HFFc6 (cell line): ENCODE results near the gene ADAM12. TPM values are rescaled to one million over a fixed set of nuclear protein-coding genes. Genes with fewer than 3 reads are reported as not detected.

Experiments
- DNase-seq: peaks from one replicate; pipeline ENCODE4 v3.0.0-alpha.2; 2018
- H3K27ac Mint-ChIP-seq: 2 replicates; pipeline ENCODE4 v1.8.0; 2020; ENCODE audit warnings: mild to moderate bottlenecking, mixed read lengths
- H3K27me3 Mint-ChIP-seq: 2 replicates; pipeline ENCODE4 v1.8.0; 2021; ENCODE audit warnings: mild to moderate bottlenecking, moderate library complexity, mixed read lengths; ENCODE audit not compliant: insufficient read depth
- H3K36me3 Mint-ChIP-seq: 2 replicates; pipeline ENCODE4 v1.8.0; 2021; ENCODE audit warnings: low read depth, mixed read lengths
- H3K4me1 Mint-ChIP-seq: 2 replicates; pipeline ENCODE4 v1.8.0; 2020; ENCODE audit warnings: low read depth, mixed read lengths
- H3K4me3 Mint-ChIP-seq: 2 replicates; pipeline ENCODE4 v1.8.0; 2020; ENCODE audit warnings: mild to moderate bottlenecking, moderate library complexity, mixed read lengths
- H3K9me3 Mint-ChIP-seq: 2 replicates; pipeline ENCODE4 v1.8.0; 2020; ENCODE audit warnings: mild to moderate bottlenecking, mixed read lengths
- total RNA-seq, 6 experiments: library from RNA; stranded (reverse); fragmentation: NEBNext Ultra II Directional; extraction: Animal tissue kit (Norgen Biotek cat#: 25700); gene quantifications; 2 replicates in 1 of 6; 3 replicates in 5 of 6; pipeline ENCODE4 v1.2.3, GENCODE V29; 2021
- TF ChIP-seq, protein P1 (sequence below): fragments of 200-600 bp; sonication (generic); IDR thresholded peaks from 2 replicates; pipeline ENCODE4 v1.5.0; 2021; ENCODE audit warnings: antibody characterized with exemption, mild to moderate bottlenecking

The ADAM12 gene
- total RNA-seq, 6 experiments from 2014 or later = 7.5 to 12.5 (median 11.5) TPM

DNA sequence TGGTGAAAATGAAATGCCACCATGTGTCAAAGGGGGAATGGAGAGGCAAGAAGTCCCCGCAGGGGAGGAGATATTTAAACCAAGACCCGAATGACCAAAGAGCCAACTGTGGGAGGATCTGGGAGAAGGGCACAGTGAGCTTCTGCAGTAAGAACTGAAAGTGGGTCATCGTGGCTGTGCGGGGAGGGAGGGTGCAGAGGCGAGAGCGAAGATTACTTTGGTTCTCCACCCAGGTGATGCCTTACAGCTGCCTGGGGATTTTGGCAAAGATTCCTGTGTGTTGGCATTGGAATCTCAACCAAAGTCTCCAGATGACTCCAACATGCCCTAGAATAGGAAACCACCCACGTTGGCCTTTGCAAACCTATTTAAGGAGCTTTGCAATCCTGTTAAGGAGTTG, 44.2 kb upstream of the ADAM12 start:
- TF ChIP-seq, protein P1, sequence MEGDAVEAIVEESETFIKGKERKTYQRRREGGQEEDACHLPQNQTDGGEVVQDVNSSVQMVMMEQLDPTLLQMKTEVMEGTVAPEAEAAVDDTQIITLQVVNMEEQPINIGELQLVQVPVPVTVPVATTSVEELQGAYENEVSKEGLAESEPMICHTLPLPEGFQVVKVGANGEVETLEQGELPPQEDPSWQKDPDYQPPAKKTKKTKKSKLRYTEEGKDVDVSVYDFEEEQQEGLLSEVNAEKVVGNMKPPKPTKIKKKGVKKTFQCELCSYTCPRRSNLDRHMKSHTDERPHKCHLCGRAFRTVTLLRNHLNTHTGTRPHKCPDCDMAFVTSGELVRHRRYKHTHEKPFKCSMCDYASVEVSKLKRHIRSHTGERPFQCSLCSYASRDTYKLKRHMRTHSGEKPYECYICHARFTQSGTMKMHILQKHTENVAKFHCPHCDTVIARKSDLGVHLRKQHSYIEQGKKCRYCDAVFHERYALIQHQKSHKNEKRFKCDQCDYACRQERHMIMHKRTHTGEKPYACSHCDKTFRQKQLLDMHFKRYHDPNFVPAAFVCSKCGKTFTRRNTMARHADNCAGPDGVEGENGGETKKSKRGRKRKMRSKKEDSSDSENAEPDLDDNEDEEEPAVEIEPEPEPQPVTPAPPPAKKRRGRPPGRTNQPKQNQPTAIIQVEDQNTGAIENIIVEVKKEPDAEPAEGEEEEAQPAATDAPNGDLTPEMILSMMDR = no peak
- no peak for DNase-seq
- Mint-ChIP-seq H3K4me3 (no peak overlapping the region), H3K4me1 (peaks cover 8% of the 10 kb centered on the region; the same call in 1 of the 2 replicates), H3K27me3 (peaks cover 5% of the 10 kb centered on the region), H3K36me3 (no peaks in the 10 kb centered on the region), H3K9me3 (no peaks in the 10 kb centered on the region), H3K27ac (no peak overlapping the region)

DNA sequence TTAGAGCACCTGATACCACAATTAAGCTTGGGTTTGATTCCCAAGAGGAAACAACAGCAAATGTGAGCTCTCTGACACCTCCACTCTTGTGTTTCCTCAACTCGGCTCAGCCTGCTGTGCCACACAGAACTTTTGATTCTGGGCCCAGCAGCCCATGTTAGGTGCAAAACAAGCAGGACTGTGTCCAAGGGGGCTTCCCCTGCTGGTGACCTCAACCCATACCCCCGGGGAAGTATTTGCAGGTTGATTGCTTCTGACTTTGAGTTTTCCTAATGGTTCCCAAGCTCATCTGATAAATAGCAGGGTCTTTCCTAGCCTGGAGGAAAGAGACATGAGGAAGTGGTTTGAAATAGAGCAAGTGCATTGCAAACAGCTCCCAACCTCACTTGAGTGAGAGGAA, 43.5 kb upstream of the ADAM12 start:
- peaks cover 8% of the 10 kb centered on the region for H3K27me3 Mint-ChIP-seq
- no peak overlapping the region for H3K27ac Mint-ChIP-seq
- H3K4me3 Mint-ChIP-seq = no peak overlapping the region
- TF ChIP-seq, protein P1 = no peak
- no peak for DNase-seq
- peaks cover 8% of the 10 kb centered on the region; the same call in 1 of the 2 replicates for H3K4me1 Mint-ChIP-seq
- no peaks in the 10 kb centered on the region for H3K9me3 Mint-ChIP-seq
- no peaks in the 10 kb centered on the region for H3K36me3 Mint-ChIP-seq

DNA sequence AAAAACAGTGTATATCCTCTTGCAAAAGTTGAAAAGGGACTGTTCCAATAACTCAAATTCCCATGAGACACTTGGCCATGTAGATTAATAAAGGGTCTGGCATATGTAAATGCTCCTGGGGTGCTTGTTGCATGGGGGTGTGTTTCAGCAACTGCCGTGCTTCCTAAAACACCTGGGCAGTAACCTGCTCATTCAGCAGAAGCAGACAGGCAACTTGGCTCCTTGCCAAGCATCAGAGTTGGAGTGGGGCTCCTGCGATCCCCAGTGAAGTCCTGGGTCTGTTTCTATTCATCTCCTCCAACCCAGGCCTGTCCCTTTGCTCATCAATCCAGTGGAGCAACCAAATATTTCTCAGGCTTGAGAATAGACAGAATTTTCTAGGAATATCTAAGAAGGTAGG, 42.2 kb upstream of the ADAM12 start:
- TF ChIP-seq, protein P1 = no peak
- no peaks in the 10 kb centered on the region for H3K9me3 Mint-ChIP-seq
- peaks cover 8% of the 10 kb centered on the region; the same call in 1 of the 2 replicates for H3K4me1 Mint-ChIP-seq
- no peak overlapping the region for H3K4me3 Mint-ChIP-seq
- no peak for DNase-seq
- peaks cover 8% of the 10 kb centered on the region for H3K27me3 Mint-ChIP-seq
- H3K27ac Mint-ChIP-seq = no peak overlapping the region
- no peaks in the 10 kb centered on the region for H3K36me3 Mint-ChIP-seq

DNA sequence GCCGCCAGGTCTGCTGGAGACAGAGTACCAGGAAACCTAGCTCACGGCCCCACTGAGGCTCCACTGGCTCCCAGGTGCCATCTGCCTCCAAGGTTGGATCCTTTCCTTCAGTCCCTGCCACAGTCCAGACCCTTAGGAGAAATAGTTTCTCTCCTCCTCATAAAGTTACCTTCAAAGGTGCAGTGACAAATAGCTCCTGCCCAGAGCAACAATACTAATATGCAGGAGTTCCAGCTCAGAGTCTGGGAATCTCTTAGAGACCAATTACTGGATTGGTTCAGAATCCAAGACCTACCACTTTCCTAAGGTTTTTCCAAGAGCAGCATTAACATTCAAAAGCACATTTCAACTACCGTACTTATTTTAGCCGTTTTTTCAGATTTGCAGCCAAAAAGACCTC, 41.0 kb upstream of the ADAM12 start:
- Mint-ChIP-seq H3K27ac (no peak overlapping the region), H3K27me3 (peaks cover 7% of the 10 kb centered on the region), H3K36me3 (peaks cover 2% of the 10 kb centered on the region; the same call in 1 of the 2 replicates), H3K9me3 (peaks cover 2% of the 10 kb centered on the region), H3K4me1 (peaks cover 14% of the 10 kb centered on the region; the same call in 1 of the 2 replicates), H3K4me3 (no peak overlapping the region)
- no peak for DNase-seq
- TF ChIP-seq, protein P1 = no peak

DNA sequence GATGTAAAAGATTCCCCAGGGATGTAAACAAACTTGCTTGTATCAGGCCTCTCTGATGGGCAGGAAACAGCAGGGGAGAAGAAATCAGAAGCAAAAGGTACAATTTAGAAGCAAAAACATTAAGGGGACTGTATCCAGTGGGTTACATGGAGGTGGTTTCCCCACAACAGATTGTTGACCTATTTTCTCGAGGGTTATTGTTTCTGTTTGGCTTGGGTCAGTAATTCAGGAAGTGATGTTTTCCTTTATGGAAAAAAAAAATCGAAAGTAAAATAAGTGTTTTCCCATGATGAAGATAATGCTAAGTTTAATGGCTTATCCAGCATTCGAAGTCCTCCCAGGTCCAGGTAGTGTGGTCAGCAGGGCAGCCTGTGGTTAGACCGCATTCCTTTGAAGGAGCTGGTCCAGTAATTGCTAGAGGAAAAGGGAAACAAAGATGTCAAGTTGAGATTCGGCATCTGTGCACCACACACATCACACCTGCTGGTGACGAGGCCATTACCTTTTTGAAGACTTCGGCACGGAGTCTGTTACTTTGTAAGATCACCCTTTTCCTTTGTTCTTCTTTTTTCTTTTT, 37.3 kb upstream of the ADAM12 start:
- peaks cover 12% of the 10 kb centered on the region for H3K9me3 Mint-ChIP-seq
- H3K27me3 Mint-ChIP-seq = peaks cover 5% of the 10 kb centered on the region; the same call in 1 of the 2 replicates
- H3K27ac Mint-ChIP-seq = no peak overlapping the region
- no peak for DNase-seq
- H3K4me1 Mint-ChIP-seq = peaks cover 31% of the 10 kb centered on the region
- TF ChIP-seq, protein P1 = no peak
- H3K36me3 Mint-ChIP-seq = peaks cover 11% of the 10 kb centered on the region
- H3K4me3 Mint-ChIP-seq = no peak overlapping the region
